Measurements from ENCODE around the gene ATF6. TPM values are rescaled to one million over a fixed set of nuclear protein-coding genes. Genes with fewer than 3 reads are reported as not detected.
A peak's percentile ranks its signal among the peaks of the same experiment; 100 is the strongest.
"Not testable (repeated sequence)": the region's sequence is repeated elsewhere in the genome, so short reads cannot be mapped to it uniquely, and the experiment has no call there.

ATF6 gene
- total RNA-seq, 1 experiment from 2014 or later, result 25.9 TPM

- no peak overlapping the region for H3K4me3 ChIP-seq
- no peak overlapping the region for H3K27ac ChIP-seq
- peaks cover 12% of the 10 kb centered on the region for H3K36me3 ChIP-seq
Observed at GRCh38 chr1:161747801-161748200, 18.3 kb upstream of the ATF6 start.

DNA sequence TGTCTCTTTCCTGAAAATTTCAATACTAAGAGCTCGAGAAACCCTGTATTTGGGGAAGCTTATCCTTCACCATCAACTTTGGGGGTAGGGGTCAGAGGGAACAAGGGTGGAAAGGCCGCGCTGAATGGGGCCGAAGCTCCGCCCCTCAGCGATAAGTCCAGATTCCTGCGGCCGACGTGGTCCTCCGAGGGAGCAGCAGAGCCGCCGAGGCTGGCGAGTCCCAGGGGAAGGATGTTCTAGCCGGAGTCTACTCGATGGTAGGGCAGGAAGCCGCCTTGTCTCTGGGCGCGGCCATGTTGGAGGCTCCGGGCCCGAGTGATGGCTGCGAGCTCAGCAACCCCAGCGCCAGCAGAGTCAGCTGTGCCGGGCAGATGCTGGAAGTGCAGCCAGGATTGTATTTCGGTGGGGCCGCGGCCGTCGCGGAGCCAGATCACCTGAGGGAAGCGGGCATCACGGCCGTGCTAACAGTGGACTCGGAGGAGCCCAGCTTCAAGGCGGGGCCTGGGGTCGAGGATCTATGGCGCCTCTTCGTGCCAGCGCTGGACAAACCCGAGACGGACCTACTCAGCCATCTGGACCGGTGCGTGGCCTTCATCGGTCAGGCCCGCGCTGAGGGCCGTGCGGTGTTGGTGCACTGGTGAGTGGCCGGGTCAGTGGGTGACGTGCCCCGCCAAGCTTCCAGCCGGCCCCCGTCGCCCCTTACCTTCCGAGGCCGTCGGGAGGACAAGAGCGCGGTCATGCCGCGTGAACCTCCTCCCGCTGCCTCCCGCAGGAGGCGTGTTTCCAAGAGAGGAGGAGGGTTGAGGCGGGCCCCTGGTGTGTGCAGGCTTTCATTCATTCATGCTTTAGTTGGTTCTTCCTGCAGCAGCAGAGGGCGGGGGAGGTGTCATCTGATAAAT, 16.4 kb upstream of the ATF6 start, which contains the start of gene DUSP12:
DUSP12 (plus strand) TSS at position 278 of the 899 bp plus-strand sequence; CDS start at position 294, 16 bp downstream.
- Histone ChIP-seq H3K9me3 (replicated peaks) (no peaks in the 10 kb centered on the region), H3K36me3 (peaks cover 29% of the 10 kb centered on the region), H3K4me3 (peak within 1 kb of the TSS; percentile 94), H3K4me1 (peaks cover 4% of the 10 kb centered on the region; the same call in 1 of the 2 replicates), H3K27me3 (no peaks in the 10 kb centered on the region), H3K27ac (peak within 1 kb of the TSS; percentile 93)
- DNase-seq, result peak; percentile 97

More at GRCh38 chr1:161747801-161748200, 18.3 kb upstream of the ATF6 start:
- DNase-seq, result no peak
- Histone ChIP-seq H3K4me1 (peaks cover 4% of the 10 kb centered on the region; the same call in 1 of the 2 replicates), H3K9me3 (replicated peaks) (no peaks in the 10 kb centered on the region), H3K27me3 (no peaks in the 10 kb centered on the region)

DNA sequence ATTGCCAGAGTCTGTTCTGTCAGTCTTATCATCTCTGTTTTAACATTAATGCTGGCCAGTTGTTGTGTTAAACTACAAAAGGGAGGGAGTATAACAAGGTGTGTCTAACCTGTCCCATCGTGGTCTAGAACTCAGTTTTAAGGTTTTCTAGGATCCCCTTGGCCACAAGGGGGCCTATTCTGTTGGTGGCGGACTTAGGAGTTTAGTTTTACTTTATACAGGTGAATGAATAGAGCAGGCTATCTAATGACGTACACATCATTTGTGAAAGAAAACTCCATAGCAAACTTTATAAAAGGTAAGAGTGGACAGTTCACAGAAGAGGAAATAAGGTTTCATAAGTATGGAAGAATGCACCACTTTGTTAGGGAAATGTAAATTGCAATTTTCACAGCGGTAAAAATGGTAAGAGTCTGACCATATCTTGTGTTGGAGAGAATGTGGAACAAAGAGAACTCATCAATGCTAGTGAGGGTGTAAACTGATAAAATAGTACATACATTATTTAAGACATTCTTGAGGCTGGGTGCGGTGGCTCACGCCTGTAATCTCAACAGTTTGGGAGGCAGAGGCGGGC, 2.5 kb upstream of the ATF6 start:
- no peaks in the 10 kb centered on the region for H3K9me3 ChIP-seq (replicated peaks)
- DNase-seq, result peak in 1 of 2 experiments; percentile 46
- no peak overlapping the region for H3K4me3 ChIP-seq
- no peak overlapping the region for H3K27ac ChIP-seq
- no peaks in the 10 kb centered on the region for H3K27me3 ChIP-seq
- 0 out of 2 replicates have a peak, but pooled peaks cover 2% of the 10 kb centered on the region for H3K36me3 ChIP-seq
- H3K4me1 ChIP-seq, result no peaks in the 10 kb centered on the region

GRCh38 chr1:161768461-161768860, 2.3 kb downstream of the ATF6 start:
- no peak overlapping the region for H3K27ac ChIP-seq
- H3K4me3 ChIP-seq, result no peak overlapping the region
- no peaks in the 10 kb centered on the region for H3K27me3 ChIP-seq
- no peak for DNase-seq
- no peaks in the 10 kb centered on the region for H3K9me3 ChIP-seq (replicated peaks)
- no peaks in the 10 kb centered on the region for H3K4me1 ChIP-seq
- H3K36me3 ChIP-seq, result no peaks in the 10 kb centered on the region

DNA sequence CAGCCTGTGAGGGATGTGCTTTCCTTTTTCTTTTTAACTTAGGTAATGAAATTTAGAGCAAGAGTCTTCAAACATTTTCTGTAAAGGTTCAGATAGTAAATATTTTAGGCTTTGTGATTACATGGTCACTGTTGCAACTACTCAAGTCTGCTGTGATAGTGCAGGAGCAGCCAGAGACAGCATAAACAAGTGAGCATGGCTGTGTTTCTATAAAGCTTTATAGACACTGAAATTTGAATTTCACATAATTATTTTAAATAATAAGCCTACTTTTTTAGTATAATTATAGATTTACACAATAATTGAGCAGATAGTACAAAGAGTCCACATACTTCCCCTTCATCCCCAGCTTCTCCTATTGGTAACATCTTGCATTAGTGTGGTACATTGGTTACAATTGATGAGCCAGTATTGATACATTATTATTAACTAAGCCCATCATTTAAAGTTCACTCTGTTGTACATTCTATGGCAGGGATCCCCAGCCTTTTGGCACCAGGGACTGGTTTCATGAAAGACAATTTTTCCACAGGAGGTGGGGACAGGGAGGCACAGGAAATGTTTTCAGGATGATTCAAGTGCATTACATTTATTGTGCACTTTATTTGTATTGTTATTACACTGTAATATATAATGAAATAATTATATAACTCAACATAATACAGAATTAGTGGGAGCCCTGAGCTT, 3.0 kb downstream of the ATF6 start:
- Histone ChIP-seq H3K36me3 (no peaks in the 10 kb centered on the region), H3K4me3 (no peak overlapping the region), H3K9me3 (replicated peaks) (no peaks in the 10 kb centered on the region), H3K27me3 (no peaks in the 10 kb centered on the region), H3K4me1 (no peaks in the 10 kb centered on the region), H3K27ac (no peak overlapping the region)
- no peak for DNase-seq

DNA sequence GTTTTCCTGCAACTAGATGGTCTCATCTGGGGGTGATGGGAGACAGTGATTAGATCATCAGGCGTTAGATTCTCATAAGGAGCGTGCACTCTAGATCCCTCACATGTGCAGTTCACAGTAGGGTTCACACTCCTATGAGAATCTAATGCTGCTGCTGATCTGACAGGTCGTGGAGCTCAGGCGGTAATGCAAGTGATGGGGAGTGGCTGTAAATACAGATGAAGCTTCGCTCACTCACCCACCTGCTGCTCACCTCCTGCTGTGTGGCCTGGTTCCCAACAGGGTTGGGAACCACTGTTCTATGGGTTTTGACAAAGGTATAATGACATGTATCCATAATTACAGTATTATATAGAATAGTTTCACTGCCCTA, 3.5 kb downstream of the ATF6 start:
- not testable (repeated sequence) for H3K27me3 ChIP-seq; H3K27ac ChIP-seq; H3K9me3 ChIP-seq (replicated peaks); H3K4me1 ChIP-seq; H3K36me3 ChIP-seq; H3K4me3 ChIP-seq; DNase-seq

- Histone ChIP-seq H3K36me3 (no peaks in the 10 kb centered on the region; the same call in 1 of the 2 replicates), H3K27ac (no peak overlapping the region), H3K9me3 (replicated peaks) (no peaks in the 10 kb centered on the region), H3K4me1 (no peaks in the 10 kb centered on the region), H3K27me3 (no peaks in the 10 kb centered on the region), H3K4me3 (no peak overlapping the region)
- DNase-seq, result no peak
Observed at GRCh38 chr1:161770250-161770649, 4.1 kb downstream of the ATF6 start.

- Histone ChIP-seq H3K4me1 (no peaks in the 10 kb centered on the region), H3K27me3 (no peaks in the 10 kb centered on the region), H3K36me3 (no peaks in the 10 kb centered on the region; the same call in 1 of the 2 replicates), H3K9me3 (replicated peaks) (no peaks in the 10 kb centered on the region), H3K4me3 (no peak overlapping the region), H3K27ac (no peak overlapping the region)
- no peak for DNase-seq
Observed at GRCh38 chr1:161771161-161771560, 5.0 kb downstream of the ATF6 start.

DNA sequence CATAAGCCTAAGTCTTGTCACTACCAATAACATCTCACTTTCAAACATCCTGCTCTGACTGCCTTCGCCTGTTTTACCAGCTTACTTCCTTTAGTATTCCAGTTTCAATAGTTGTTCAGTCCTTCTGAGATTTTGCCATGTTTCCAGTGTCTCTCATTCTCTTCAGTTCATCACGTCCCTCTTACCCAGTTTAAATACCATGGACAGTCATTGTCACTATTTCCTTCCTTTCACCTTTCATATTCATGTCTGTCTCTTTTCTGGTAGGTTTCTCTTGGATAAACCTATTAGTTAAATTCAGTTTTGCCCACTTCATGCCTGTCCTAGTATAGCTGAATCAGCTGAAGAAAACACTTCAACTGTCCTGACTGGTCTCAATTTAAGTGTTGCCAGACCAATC, 5.9 kb downstream of the ATF6 start:
- Histone ChIP-seq H3K36me3 (no peaks in the 10 kb centered on the region; the same call in 1 of the 2 replicates), H3K4me3 (no peak overlapping the region), H3K27me3 (no peaks in the 10 kb centered on the region), H3K27ac (no peak overlapping the region), H3K9me3 (replicated peaks) (no peaks in the 10 kb centered on the region), H3K4me1 (no peaks in the 10 kb centered on the region)
- no peak for DNase-seq

- no peaks in the 10 kb centered on the region for H3K27me3 ChIP-seq
- no peaks in the 10 kb centered on the region; the same call in 1 of the 2 replicates for H3K36me3 ChIP-seq
- no peak overlapping the region for H3K4me3 ChIP-seq
- no peak for DNase-seq
- H3K9me3 ChIP-seq (replicated peaks), result no peaks in the 10 kb centered on the region
- H3K27ac ChIP-seq, result no peak overlapping the region
- no peaks in the 10 kb centered on the region for H3K4me1 ChIP-seq
Observed at GRCh38 chr1:161772397-161772796, 6.3 kb downstream of the ATF6 start.

GRCh38 chr1:161773791-161774190, 7.7 kb downstream of the ATF6 start:
- no peaks in the 10 kb centered on the region for H3K27me3 ChIP-seq
- no peak overlapping the region for H3K4me3 ChIP-seq
- no peaks in the 10 kb centered on the region; the same call in 1 of the 2 replicates for H3K36me3 ChIP-seq
- no peak for DNase-seq
- no peaks in the 10 kb centered on the region for H3K4me1 ChIP-seq
- no peak overlapping the region for H3K27ac ChIP-seq
- no peaks in the 10 kb centered on the region for H3K9me3 ChIP-seq (replicated peaks)

GRCh38 chr1:161777261-161777660, 11.1 kb downstream of the ATF6 start:
- H3K4me3 ChIP-seq, result no peak overlapping the region
- DNase-seq, result no peak
- no peaks in the 10 kb centered on the region for H3K9me3 ChIP-seq (replicated peaks)
- H3K36me3 ChIP-seq, result peaks cover 4% of the 10 kb centered on the region
- no peaks in the 10 kb centered on the region for H3K27me3 ChIP-seq
- H3K4me1 ChIP-seq, result no peaks in the 10 kb centered on the region
- no peak overlapping the region for H3K27ac ChIP-seq

DNA sequence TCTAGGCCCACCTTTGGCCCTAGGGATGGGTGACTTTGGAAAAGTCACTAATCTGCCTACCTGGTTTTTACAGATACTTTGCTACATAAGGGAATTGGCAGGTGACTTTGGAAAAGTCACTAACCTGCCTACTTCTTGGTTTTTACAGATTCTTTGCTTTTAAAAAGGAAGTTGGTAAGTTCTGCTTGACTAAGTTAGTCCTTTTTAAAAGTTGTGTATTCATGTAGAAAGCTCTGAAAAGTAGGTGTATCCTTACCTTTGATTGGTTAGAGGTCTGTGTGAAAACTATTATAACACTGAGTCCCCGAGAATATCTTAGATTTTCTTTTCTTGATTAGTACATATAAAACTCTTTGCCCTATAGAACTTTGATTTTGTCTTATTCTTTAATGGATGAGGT, 12.4 kb downstream of the ATF6 start:
- no peaks in the 10 kb centered on the region for H3K4me1 ChIP-seq
- no peak overlapping the region for H3K27ac ChIP-seq
- peaks cover 4% of the 10 kb centered on the region for H3K36me3 ChIP-seq
- no peaks in the 10 kb centered on the region for H3K9me3 ChIP-seq (replicated peaks)
- H3K4me3 ChIP-seq, result no peak overlapping the region
- H3K27me3 ChIP-seq, result no peaks in the 10 kb centered on the region
- no peak for DNase-seq

GRCh38 chr1:161779393-161779792, 13.3 kb downstream of the ATF6 start:
- no peaks in the 10 kb centered on the region for H3K4me1 ChIP-seq
- H3K27ac ChIP-seq, result no peak overlapping the region

DNA sequence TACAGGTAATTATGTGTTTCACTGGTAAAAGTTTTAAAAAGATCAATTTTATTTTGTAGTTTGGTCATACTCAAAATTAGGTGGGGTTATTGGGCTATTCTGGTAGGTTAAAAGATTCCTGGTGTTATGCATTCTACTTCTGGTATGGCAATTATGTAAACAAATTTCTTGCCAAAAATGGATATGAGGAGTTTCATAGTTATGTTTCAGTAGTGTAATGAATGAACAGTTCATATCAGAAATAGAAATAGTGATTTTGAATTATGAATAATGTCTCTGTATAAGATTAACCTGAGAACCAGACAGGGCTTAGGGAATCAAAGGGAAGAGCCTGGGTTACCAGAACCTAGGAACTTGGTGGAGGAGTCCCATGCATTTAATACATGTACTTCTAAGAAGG, 15.9 kb downstream of the ATF6 start:
- DNase-seq, result no peak
- H3K4me1 ChIP-seq, result no peaks in the 10 kb centered on the region
- no peak overlapping the region for H3K27ac ChIP-seq
- no peaks in the 10 kb centered on the region for H3K27me3 ChIP-seq
- H3K9me3 ChIP-seq (replicated peaks), result no peaks in the 10 kb centered on the region
- no peak overlapping the region for H3K4me3 ChIP-seq
- H3K36me3 ChIP-seq, result peaks cover 17% of the 10 kb centered on the region

More at GRCh38 chr1:161779393-161779792, 13.3 kb downstream of the ATF6 start:
- no peak overlapping the region for H3K4me3 ChIP-seq
- peaks cover 4% of the 10 kb centered on the region for H3K36me3 ChIP-seq
- DNase-seq, result no peak
- no peaks in the 10 kb centered on the region for H3K27me3 ChIP-seq
- no peaks in the 10 kb centered on the region for H3K9me3 ChIP-seq (replicated peaks)
